Testis (tissue), 2 donors: Measurements from ENCODE around the gene COPB1.

Source experiments
- CTCF ChIP-seq, 3 experiments: fragments of 450-650 bp in 2 of 3; fragments of 200-600 bp in 1 of 3; sonication (generic) in 1 of 3; IDR thresholded peaks; one replicate each; pipeline ENCODE4 v1.5.1; 2016 to 2019; ENCODE audit warnings: antibody characterized with exemption in 3 of 3, mild to moderate bottlenecking in 2 of 3, moderate library complexity in 1 of 3
- POLR2A ChIP-seq: fragments of 450-650 bp; IDR thresholded peaks from one replicate; pipeline ENCODE4 v1.6.1; 2017; ENCODE audit warnings: antibody characterized with exemption, mild to moderate bottlenecking, moderate library complexity

DNA sequence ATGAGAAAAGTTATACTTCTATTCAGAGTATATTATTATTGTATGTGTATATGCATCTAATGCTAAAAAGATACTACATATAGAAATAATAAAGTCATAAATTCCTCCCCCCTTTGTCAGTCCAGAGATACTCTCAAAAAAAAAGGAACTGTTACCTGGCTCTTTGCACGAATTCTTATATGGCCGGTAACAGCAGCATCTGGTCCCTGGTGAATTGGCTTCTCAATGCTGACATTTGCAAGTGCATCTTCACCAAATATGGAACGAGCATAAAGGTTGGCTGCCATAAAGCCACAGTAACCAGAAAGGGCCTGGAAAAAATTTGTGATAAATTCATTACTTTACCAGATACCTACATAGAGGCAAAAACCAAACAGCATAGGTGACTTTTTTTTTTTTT is 41.2 kb downstream of the COPB1 start:
- TF ChIP-seq CTCF (IDR thresholded peaks at IDR 0.05): no peak
- no peak for TF ChIP-seq POLR2A
